Stomach (tissue), 4 donors: ENCODE results near the gene GNPTAB.

Source experiments
- EP300 ChIP-seq: sonication (generic); formaldehyde crosslinking; IDR thresholded peaks from one replicate; pipeline ENCODE4 v1.6.1; 2017; ENCODE audit warnings: antibody characterized with exemption
- POLR2A ChIP-seq, 4 donors: fragments of 450-650 bp; IDR thresholded peaks; one replicate each; pipeline ENCODE4 v1.6.1; 2016; ENCODE audit warnings: antibody characterized with exemption in 4 of 4, control low read depth in 2 of 4, mild to moderate bottlenecking in 1 of 4, moderate library complexity in 1 of 4
- TF ChIP-seq, protein P1 (sequence below), 7 experiments: fragments of 450-650 bp in 4 of 7; fragments of 200-600 bp in 3 of 7; sonication (generic) in 3 of 7; IDR thresholded peaks; one replicate each; pipeline ENCODE4 v1.5.1; 2016 to 2019; ENCODE audit warnings: antibody characterized with exemption in 7 of 7, control low read depth in 2 of 7, mild to moderate bottlenecking in 1 of 7

DNA sequence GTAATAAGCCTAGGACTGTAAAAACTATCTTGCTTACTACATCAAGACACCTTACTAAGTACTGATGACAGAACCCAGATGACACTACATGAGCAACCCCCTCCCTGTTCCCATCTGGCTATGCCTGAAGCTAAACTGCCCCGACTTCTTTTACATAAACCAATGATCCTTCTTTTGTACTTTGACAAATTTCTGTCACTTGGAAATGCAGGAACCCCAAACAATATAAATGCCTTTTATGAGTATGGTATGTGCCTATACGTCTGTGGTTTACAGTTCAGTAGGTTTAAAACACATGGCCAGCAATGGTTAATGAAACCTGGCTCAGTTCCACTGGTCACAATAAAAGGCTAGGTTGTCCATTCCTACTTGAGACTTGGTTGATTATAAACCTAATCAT, 97.6 kb downstream of the GNPTAB start:
- TF ChIP-seq EP300 (no peak), POLR2A (IDR thresholded peaks at IDR 0.05) (no peak)
- TF ChIP-seq, protein P1, sequence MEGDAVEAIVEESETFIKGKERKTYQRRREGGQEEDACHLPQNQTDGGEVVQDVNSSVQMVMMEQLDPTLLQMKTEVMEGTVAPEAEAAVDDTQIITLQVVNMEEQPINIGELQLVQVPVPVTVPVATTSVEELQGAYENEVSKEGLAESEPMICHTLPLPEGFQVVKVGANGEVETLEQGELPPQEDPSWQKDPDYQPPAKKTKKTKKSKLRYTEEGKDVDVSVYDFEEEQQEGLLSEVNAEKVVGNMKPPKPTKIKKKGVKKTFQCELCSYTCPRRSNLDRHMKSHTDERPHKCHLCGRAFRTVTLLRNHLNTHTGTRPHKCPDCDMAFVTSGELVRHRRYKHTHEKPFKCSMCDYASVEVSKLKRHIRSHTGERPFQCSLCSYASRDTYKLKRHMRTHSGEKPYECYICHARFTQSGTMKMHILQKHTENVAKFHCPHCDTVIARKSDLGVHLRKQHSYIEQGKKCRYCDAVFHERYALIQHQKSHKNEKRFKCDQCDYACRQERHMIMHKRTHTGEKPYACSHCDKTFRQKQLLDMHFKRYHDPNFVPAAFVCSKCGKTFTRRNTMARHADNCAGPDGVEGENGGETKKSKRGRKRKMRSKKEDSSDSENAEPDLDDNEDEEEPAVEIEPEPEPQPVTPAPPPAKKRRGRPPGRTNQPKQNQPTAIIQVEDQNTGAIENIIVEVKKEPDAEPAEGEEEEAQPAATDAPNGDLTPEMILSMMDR (IDR thresholded peaks at IDR 0.05), result no peak
